ENCODE data around the gene TFAP2A. TPM values are rescaled to one million over a fixed set of nuclear protein-coding genes. Genes with fewer than 3 reads are reported as not detected.
A peak's percentile ranks its signal among the peaks of the same experiment; 100 is the strongest.

Gene TFAP2A
- total RNA-seq, 6 experiments from 2014 or later: 64.1 to 89.0 (median 83.8) TPM

DNA sequence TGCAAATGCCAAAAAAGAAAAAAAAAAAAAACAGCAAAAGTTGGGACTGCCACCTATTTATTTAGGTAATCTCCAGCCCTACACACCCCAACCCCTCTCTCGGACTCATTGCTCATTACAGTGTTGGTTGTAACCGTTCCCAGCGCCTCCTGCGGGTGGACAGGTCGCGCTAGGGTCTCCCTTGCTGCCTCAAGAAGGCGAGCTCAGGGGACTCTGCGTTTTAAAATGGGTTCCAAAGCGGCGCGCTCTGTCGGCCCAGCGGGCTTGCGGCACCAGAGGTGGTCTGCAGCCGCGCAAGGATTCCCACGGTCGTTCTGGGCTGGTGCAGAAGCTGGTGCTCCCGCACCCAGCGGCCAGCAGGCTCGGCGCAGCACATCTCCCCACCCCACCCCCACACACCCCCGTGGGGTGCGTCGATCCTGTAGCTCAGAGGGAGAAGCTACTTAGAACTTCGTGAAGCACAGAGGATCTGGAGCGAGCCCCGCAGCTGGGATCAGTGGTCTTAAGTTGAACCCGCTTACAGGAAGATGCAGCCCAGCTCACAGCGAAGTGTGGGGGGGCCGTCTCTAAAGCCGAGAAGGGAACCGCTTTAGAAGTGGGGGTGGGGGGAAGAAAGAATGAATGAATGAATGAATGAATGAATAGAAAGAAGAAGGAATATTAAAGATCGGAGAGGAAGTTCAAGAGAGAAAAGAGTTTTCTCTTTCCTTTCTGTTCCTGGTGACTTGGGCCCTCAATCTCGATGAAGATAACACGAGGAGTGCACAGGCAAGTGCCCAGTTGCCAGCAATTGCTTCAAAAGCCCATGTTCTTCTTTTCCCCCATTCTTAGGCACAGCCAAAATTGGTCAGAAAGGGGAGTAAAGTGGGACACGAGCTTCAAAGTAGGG lies 780 bp downstream of the TFAP2A start:
- TF ChIP-seq, protein P1, sequence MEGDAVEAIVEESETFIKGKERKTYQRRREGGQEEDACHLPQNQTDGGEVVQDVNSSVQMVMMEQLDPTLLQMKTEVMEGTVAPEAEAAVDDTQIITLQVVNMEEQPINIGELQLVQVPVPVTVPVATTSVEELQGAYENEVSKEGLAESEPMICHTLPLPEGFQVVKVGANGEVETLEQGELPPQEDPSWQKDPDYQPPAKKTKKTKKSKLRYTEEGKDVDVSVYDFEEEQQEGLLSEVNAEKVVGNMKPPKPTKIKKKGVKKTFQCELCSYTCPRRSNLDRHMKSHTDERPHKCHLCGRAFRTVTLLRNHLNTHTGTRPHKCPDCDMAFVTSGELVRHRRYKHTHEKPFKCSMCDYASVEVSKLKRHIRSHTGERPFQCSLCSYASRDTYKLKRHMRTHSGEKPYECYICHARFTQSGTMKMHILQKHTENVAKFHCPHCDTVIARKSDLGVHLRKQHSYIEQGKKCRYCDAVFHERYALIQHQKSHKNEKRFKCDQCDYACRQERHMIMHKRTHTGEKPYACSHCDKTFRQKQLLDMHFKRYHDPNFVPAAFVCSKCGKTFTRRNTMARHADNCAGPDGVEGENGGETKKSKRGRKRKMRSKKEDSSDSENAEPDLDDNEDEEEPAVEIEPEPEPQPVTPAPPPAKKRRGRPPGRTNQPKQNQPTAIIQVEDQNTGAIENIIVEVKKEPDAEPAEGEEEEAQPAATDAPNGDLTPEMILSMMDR (IDR thresholded peaks at IDR 0.05): peak; percentile 71
- Mint-ChIP-seq H3K36me3 (ENCODE audit: low read depth) (peaks cover 56% of the 10 kb centered on the region), H3K4me1 (ENCODE audit: low read depth) (peaks cover 10% of the 10 kb centered on the region; the same call in 1 of the 2 replicates), H3K9me3 (peaks cover 10% of the 10 kb centered on the region), H3K27me3 (ENCODE audit: insufficient read depth) (peaks cover 24% of the 10 kb centered on the region), H3K27ac (peak overlapping the region; percentile 99), H3K4me3 (peak overlapping the region; percentile 99)
- DNase-seq: peak; percentile 58

DNA sequence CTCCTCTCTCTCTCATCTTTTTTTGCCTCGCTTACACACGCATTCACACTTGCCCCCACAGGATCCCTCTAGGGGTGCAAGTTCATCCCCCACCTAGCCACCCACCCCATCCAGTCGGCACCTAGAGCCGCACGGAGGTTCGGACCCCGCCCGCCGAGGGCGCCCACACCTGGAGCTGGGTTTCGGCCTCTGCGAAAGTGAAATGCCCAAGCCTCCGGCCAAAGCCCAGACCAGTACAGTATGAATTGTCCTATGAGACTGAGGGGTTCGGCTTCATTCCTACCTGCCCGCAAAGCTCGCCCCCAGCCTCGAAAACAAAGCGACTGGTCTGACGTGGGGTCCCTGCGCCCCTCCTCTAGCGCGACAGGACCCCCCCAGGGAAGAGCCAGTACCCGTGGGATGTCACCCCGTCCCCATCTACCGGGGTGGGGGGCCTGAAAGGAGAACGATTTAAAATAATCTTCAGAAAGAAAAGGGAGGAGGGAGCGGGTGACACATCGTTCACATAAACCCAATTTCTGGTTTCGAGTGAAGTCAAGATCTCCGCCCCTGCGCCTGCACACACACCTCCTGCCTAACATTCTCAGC lies 1.5 kb downstream of the TFAP2A start:
- Mint-ChIP-seq H3K4me3 (peak overlapping the region; percentile 99), H3K9me3 (peaks cover 10% of the 10 kb centered on the region), H3K36me3 (ENCODE audit: low read depth) (peaks cover 63% of the 10 kb centered on the region), H3K27ac (peak overlapping the region; percentile 99), H3K4me1 (ENCODE audit: low read depth) (peaks cover 13% of the 10 kb centered on the region), H3K27me3 (ENCODE audit: insufficient read depth) (peaks cover 24% of the 10 kb centered on the region)
- no peak for DNase-seq
- TF ChIP-seq, protein P1 (IDR thresholded peaks at IDR 0.05): no peak

DNA sequence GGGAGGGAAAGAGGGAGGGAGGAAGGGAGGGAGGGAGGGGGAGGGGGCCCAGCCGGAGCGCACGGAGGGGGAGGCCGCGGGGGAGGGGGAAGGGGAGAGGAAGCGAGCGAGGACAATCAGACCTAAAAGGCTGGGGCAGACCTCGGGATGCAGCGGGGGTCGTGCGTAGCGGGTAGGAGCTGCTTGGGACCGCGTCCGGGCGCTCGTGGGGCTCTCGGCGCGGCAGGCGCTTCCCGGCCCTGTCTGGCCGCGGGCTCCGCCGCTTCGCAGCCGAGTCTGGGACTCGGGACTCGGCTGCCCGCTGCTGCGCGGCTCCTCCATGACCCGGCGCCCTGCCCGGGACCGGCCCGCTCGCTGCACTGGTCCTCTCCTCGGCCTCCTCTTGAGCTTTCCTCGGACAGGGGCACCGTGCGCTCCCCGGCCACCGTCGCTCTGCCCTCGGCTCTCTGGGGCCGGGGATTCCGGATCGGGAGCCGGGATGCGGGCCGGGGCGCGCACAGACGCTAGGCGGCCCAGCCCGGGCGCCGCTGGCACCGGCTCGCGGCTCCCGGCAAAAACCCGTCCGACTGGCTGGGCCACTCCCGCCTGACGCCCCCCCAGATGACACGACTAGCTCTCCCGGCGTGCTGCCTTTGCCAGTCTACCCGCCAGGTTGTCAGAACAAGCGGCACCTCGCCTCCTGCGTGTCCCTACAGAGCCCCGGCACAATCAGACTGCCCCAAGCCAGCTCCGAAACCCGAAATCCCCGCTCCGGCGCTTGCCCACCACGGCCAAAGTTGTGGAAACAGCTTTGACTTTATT lies 2.2 kb downstream of the TFAP2A start:
- H3K4me3 Mint-ChIP-seq: peak overlapping the region; percentile 99
- peaks cover 20% of the 10 kb centered on the region for H3K4me1 Mint-ChIP-seq (ENCODE audit: low read depth)
- H3K27ac Mint-ChIP-seq: peak overlapping the region; percentile 99
- peaks cover 24% of the 10 kb centered on the region for H3K27me3 Mint-ChIP-seq (ENCODE audit: insufficient read depth)
- TF ChIP-seq, protein P1 (IDR thresholded peaks at IDR 0.05): no peak; the same call in 1 of the 2 replicates
- H3K36me3 Mint-ChIP-seq (ENCODE audit: low read depth): peaks cover 66% of the 10 kb centered on the region
- peaks cover 10% of the 10 kb centered on the region for H3K9me3 Mint-ChIP-seq
- DNase-seq: no peak

DNA sequence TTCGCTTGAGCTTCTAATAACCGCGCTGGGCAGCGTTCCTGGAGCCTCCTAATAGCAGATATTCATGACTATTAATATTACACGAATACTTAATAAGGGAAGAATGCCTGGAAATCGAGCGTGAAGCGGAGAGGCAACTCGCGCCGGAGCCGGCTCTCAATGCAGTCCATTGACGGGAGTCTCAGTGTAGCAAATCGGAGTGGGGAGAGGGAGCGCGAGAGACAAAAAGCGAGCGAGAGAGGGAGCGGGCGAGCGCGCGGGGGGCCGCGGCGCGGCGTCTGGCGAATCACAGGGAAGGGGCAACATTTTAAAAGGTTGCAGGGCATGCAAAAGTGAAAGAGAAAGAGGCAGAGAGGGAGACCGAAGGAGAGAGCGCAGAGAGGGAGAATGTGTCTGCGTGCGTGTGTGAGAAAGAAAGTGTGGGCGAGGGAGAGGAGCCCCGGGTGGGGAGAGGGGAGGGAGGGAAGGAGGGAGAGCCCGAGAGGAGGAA lies 2.9 kb downstream of the TFAP2A start:
- peaks cover 27% of the 10 kb centered on the region for H3K4me1 Mint-ChIP-seq (ENCODE audit: low read depth)
- peaks cover 68% of the 10 kb centered on the region for H3K36me3 Mint-ChIP-seq (ENCODE audit: low read depth)
- peaks cover 24% of the 10 kb centered on the region for H3K27me3 Mint-ChIP-seq (ENCODE audit: insufficient read depth)
- peak overlapping the region; percentile 99 for H3K27ac Mint-ChIP-seq
- H3K9me3 Mint-ChIP-seq: peaks cover 10% of the 10 kb centered on the region
- H3K4me3 Mint-ChIP-seq: peak overlapping the region; percentile 99
- peak; percentile 95 for DNase-seq
- TF ChIP-seq, protein P1 (IDR thresholded peaks at IDR 0.05): no peak

Data from HFFc6 (cell line).